Chondrocyte (in vitro differentiated cells): ENCODE results near the gene ITGBL1. TPM values are rescaled to one million over a fixed set of nuclear protein-coding genes. Genes with fewer than 3 reads are reported as not detected.

Experiments
- DNase-seq: peaks from one replicate; pipeline ENCODE4 v3.0.0; 2021; ENCODE audit warnings: mixed read lengths, low spot score
- H3K27ac Mint-ChIP-seq: one replicate; pipeline ENCODE4 v1.8.0; 2021; ENCODE audit warnings: mild to moderate bottlenecking, moderate library complexity, mixed read lengths; ENCODE audit not compliant: unreplicated experiment
- H3K27me3 Mint-ChIP-seq: 2 replicates; pipeline ENCODE4 v1.8.0; 2021; ENCODE audit warnings: low read depth, mixed read lengths
- H3K36me3 Mint-ChIP-seq: 2 replicates; pipeline ENCODE4 v1.8.0; 2021; ENCODE audit warnings: low read depth, mixed read lengths
- H3K4me1 Mint-ChIP-seq: 2 replicates; pipeline ENCODE4 v1.8.0; 2021; ENCODE audit warnings: low read depth, mild to moderate bottlenecking, mixed read lengths
- H3K4me3 Mint-ChIP-seq: one replicate; pipeline ENCODE4 v1.8.0; 2021; ENCODE audit warnings: mild to moderate bottlenecking, moderate library complexity, mixed read lengths; ENCODE audit not compliant: unreplicated experiment
- H3K9me3 Mint-ChIP-seq: 2 replicates; pipeline ENCODE4 v1.8.0; 2021; ENCODE audit warnings: low read depth, mixed read lengths
- total RNA-seq: library from RNA; stranded (reverse); gene quantifications from 3 replicates; pipeline ENCODE4 v1.2.1, GENCODE V29; 2021
- TF ChIP-seq, protein P1 (sequence below): fragments of 200-600 bp; sonication (generic); IDR thresholded peaks from 2 replicates; pipeline ENCODE4 v1.5.0; 2021; ENCODE audit warnings: antibody characterized with exemption, mild to moderate bottlenecking, moderate library complexity

The ITGBL1 gene
- total RNA-seq, 1 donor from 2014 or later, result 407 TPM

DNA sequence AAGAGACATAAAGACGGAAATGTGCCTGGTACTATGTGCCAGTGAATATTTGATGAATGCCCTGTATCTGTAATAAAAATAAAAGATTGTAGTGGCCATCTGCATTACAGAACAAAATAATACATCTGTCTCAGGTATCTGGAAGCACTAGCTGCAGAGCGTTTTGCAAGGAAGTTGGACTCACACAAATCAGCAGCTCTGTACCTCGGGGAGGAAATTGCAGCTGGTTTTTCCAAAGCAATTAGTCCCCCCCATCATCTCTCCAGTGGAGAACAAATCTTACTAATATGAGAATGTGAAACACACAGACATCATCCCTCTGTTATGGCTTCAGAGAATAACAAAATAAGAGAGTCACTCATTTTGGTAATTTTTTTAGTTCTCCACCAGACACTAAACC is 245.3 kb downstream of the ITGBL1 start:
- no peak overlapping the region for H3K27ac Mint-ChIP-seq
- H3K4me1 Mint-ChIP-seq, result peaks cover 46% of the 10 kb centered on the region
- no peak overlapping the region for H3K4me3 Mint-ChIP-seq
- H3K27me3 Mint-ChIP-seq, result no peaks in the 10 kb centered on the region
- no peak for DNase-seq
- no peaks in the 10 kb centered on the region for H3K9me3 Mint-ChIP-seq
- TF ChIP-seq, protein P1, sequence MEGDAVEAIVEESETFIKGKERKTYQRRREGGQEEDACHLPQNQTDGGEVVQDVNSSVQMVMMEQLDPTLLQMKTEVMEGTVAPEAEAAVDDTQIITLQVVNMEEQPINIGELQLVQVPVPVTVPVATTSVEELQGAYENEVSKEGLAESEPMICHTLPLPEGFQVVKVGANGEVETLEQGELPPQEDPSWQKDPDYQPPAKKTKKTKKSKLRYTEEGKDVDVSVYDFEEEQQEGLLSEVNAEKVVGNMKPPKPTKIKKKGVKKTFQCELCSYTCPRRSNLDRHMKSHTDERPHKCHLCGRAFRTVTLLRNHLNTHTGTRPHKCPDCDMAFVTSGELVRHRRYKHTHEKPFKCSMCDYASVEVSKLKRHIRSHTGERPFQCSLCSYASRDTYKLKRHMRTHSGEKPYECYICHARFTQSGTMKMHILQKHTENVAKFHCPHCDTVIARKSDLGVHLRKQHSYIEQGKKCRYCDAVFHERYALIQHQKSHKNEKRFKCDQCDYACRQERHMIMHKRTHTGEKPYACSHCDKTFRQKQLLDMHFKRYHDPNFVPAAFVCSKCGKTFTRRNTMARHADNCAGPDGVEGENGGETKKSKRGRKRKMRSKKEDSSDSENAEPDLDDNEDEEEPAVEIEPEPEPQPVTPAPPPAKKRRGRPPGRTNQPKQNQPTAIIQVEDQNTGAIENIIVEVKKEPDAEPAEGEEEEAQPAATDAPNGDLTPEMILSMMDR, result no peak
- peaks cover 45% of the 10 kb centered on the region for H3K36me3 Mint-ChIP-seq

DNA sequence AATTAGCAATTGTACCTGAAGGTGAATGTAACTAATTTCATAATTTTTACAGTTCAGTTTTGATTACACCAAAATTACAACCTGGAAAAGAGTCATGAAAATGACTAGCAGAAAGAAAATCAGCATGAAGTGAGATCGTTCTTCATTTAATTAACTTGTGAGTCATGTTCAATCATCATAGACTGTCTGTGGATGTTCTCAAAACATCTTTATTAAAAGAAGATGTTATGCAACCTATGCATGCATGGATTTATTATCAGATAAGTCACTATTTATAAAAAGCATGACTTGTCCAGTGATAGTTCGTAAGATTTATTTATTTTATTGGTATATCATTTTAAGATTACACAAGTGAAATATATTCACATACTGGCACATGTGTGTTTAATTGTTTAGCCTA is 245.9 kb downstream of the ITGBL1 start:
- no peak for DNase-seq
- H3K4me1 Mint-ChIP-seq, result peaks cover 52% of the 10 kb centered on the region
- H3K36me3 Mint-ChIP-seq, result peaks cover 47% of the 10 kb centered on the region
- no peak overlapping the region for H3K27ac Mint-ChIP-seq
- TF ChIP-seq, protein P1, result no peak
- no peaks in the 10 kb centered on the region for H3K9me3 Mint-ChIP-seq
- H3K4me3 Mint-ChIP-seq, result no peak overlapping the region
- H3K27me3 Mint-ChIP-seq, result no peaks in the 10 kb centered on the region

DNA sequence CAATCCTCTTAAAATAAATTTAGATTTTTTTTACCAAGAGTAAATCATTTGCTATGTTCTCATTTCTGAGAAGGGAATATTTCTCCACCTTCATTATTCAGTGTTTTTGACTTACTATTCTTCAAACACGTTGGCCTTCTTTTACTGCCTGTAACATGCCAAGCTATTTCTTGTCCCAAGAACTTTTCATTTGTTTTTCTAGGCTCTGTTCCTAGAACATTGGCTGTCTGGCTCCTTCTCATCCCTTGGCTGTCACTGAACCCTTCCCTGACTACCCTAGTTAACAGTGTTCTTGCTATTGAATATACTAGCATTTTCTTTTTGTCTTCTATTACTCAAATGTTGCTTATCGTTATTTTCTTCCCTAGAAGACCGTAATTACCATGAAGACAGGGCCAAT is 248.1 kb downstream of the ITGBL1 start:
- Mint-ChIP-seq H3K4me1 (peaks cover 67% of the 10 kb centered on the region), H3K36me3 (peaks cover 39% of the 10 kb centered on the region), H3K4me3 (no peak overlapping the region), H3K27ac (peak overlapping the region; percentile 92), H3K27me3 (no peaks in the 10 kb centered on the region), H3K9me3 (no peaks in the 10 kb centered on the region)
- TF ChIP-seq, protein P1, result no peak
- DNase-seq, result no peak

DNA sequence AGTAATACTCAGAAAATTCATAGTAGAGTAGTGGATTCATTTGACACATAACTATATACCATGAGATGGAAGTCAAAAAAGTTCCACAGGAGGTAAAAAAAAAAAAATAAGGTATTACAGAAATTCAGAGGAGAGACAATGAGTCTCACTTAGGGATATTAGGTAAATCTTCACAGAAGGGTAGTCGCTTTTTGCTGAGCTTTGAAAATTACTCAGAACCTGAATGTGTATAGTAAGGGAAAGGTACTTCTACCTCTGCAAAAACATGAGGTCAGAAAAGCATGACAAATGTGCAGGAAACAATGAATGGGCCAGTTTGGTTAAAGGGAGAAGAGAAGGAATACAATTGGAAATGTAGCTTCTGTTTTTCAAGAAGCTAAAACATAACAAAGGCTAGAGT is 250.6 kb downstream of the ITGBL1 start:
- no peaks in the 10 kb centered on the region for H3K27me3 Mint-ChIP-seq
- H3K4me1 Mint-ChIP-seq, result peaks cover 83% of the 10 kb centered on the region
- TF ChIP-seq, protein P1, result no peak
- DNase-seq, result no peak
- no peak overlapping the region for H3K27ac Mint-ChIP-seq
- H3K4me3 Mint-ChIP-seq, result no peak overlapping the region
- no peaks in the 10 kb centered on the region for H3K9me3 Mint-ChIP-seq
- peaks cover 34% of the 10 kb centered on the region for H3K36me3 Mint-ChIP-seq

DNA sequence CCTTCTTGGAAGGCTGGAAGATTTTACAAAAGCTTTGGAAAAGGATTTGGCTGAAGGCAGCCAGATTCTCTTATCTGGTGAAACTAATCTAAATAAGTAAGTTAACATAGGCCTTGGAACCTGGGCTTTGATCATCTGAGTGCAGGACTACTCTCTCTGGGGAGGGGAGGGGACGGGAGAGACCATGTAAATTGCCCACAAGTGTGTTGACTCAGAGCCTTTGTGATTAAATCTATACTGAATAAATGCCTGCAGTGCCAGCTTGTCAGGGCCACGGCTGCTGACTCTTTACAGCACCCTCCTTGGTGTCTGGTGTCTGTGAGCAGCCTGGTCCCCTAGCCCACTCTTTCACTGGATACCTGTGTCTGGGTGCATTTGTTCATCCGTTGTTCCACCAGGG is 251.4 kb downstream of the ITGBL1 start:
- Mint-ChIP-seq H3K27me3 (no peaks in the 10 kb centered on the region), H3K36me3 (peaks cover 42% of the 10 kb centered on the region), H3K4me1 (peaks cover 78% of the 10 kb centered on the region), H3K27ac (peak overlapping the region; percentile 25), H3K9me3 (no peaks in the 10 kb centered on the region), H3K4me3 (no peak overlapping the region)
- DNase-seq, result no peak
- TF ChIP-seq, protein P1, result no peak
